Subcutaneous abdominal adipose tissue (tissue), 5 donors: ENCODE measurements around the gene ICAM5.

Experiments used
- H3K27ac ChIP-seq: one replicate; pipeline ENCODE4 v1.7.0; 2013; ENCODE audit warnings: low read depth, mild to moderate bottlenecking, inconsistent platforms, low read length, moderate library complexity
- H3K27me3 ChIP-seq, 5 donors: one replicate each; pipeline ENCODE4 v1.7.0; 2013; ENCODE audit warnings: low read length in 5 of 5, inconsistent platforms in 1 of 5; ENCODE audit not compliant: control insufficient read depth in 5 of 5, insufficient read depth in 4 of 5
- H3K36me3 ChIP-seq, 5 donors: one replicate each; pipeline ENCODE4 v1.7.0; 2013; ENCODE audit warnings: low read length in 5 of 5; ENCODE audit not compliant: control insufficient read depth in 5 of 5, insufficient read depth in 5 of 5
- H3K4me1 ChIP-seq, 5 donors: one replicate each; pipeline ENCODE4 v1.7.0; 2013; ENCODE audit warnings: low read length in 5 of 5, mild to moderate bottlenecking in 3 of 5, moderate library complexity in 1 of 5; ENCODE audit not compliant: control insufficient read depth in 5 of 5, insufficient read depth in 5 of 5
- H3K4me3 ChIP-seq, 5 donors: one replicate each; pipeline ENCODE4 v1.7.0; 2013; ENCODE audit warnings: low read length in 5 of 5, low read depth in 1 of 5
- H3K9ac ChIP-seq, 5 donors: one replicate each; pipeline ENCODE4 v1.7.0; 2013; ENCODE audit warnings: low read length in 5 of 5, mild to moderate bottlenecking in 4 of 5, moderate library complexity in 3 of 5
- H3K9me3 ChIP-seq, 5 donors: one replicate each; pipeline ENCODE4 v1.7.0; 2013; ENCODE audit warnings: low read length in 5 of 5; ENCODE audit not compliant: control insufficient read depth in 5 of 5
- donor health status: healthy.
- donor health status: healthy.
- donor health status: healthy.
- donor health status: healthy.
- donor health status: healthy.

Gene ICAM5

GRCh38 chr19:10339977-10340376 is 50.2 kb downstream of the ICAM5 start:
- no peaks in the 10 kb centered on the region for H3K27me3 ChIP-seq
- no peaks in the 10 kb centered on the region for H3K9me3 ChIP-seq
- no peak overlapping the region for H3K9ac ChIP-seq
- H3K36me3 ChIP-seq, result no peaks in the 10 kb centered on the region
- H3K4me1 ChIP-seq, result peaks cover 0 to 18% (median 10%) of the 10 kb centered on the region in 5 donors
- H3K4me3 ChIP-seq, result no peak overlapping the region
- H3K27ac ChIP-seq, result no peak overlapping the region

- no peak overlapping the region for H3K27ac ChIP-seq
- no peak overlapping the region for H3K9ac ChIP-seq
- no peaks in the 10 kb centered on the region for H3K36me3 ChIP-seq
- H3K4me1 ChIP-seq, result peaks cover 0 to 16% (median 8%) of the 10 kb centered on the region in 5 donors
- H3K4me3 ChIP-seq, result no peak overlapping the region
- H3K9me3 ChIP-seq, result no peaks in the 10 kb centered on the region
- H3K27me3 ChIP-seq, result no peaks in the 10 kb centered on the region
These were observed 53.7 kb downstream of the ICAM5 start for GRCh38 chr19:10343495-10343894.

DNA sequence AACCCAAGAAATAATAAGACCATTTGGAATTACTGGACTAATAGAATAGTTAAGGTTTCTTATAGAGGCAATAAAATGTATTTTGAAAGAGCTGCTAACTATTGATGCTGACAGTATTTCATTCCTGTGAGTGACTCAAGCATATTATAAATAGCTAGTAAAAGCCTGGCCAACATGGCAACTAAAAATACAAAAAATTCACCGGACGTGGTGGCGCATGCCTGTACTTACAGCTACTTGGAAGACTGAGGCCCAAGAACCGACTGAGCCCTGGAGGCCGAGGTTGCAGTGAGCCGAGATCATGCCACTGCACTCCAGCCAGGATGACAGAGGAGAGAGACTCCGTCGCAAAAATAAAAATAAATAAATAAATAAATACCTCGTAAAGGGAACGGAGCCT is 55.0 kb downstream of the ICAM5 start:
- H3K27me3 ChIP-seq, result no peaks in the 10 kb centered on the region
- no peaks in the 10 kb centered on the region for H3K9me3 ChIP-seq
- H3K4me3 ChIP-seq, result no peak overlapping the region
- H3K36me3 ChIP-seq, result peaks cover 0 to 2% (median 0%) of the 10 kb centered on the region in 5 donors
- no peak overlapping the region for H3K27ac ChIP-seq
- peaks cover 0 to 11% (median 8%) of the 10 kb centered on the region in 5 donors for H3K4me1 ChIP-seq
- H3K9ac ChIP-seq, result no peak overlapping the region
